K562 (cell line): ENCODE results near the gene GPER1. TPM values are rescaled to one million over a fixed set of nuclear protein-coding genes. Genes with fewer than 3 reads are reported as not detected.

ENCODE experiments used
- ATAC-seq: fragments of 200-7000 bp; cut with Tn5 transposase; 3 replicates; pipeline ENCODE4 v1.9.1; 2020; ENCODE audit warnings: moderate library complexity
- BruUV-seq: library from RNA; stranded (reverse); fragments of 400-500 nt; replicated peaks from 2 replicates; lab custom pipeline; 2021; lab: Mats Ljungman, UMichigan
- CTCF ChIA-PET: fragments of 300-600 bp; formaldehyde crosslinking; extraction: SDS; loops from one replicate; lab custom pipeline; 2021; ENCODE audit warnings: low intra/inter-chr PET ratio; lab: Yijun Ruan, JAX
- POLR2A ChIA-PET: fragments of 300-600, 350-650 bp; sonication (Branson Sonifier 250); formaldehyde crosslinking; extraction: SDS; loops from one replicate; lab custom pipeline; 2021; ENCODE audit warnings: antibody characterized with exemption, inconsistent platforms; lab: Yijun Ruan, JAX
- DNase-seq, 4 experiments: peaks; one replicate each; pipeline versions ENCODE4 v3.0.0 to v3.0.0-alpha.2; 2011 to 2018; ENCODE audit warnings: low spot score in 3 of 4, mixed read lengths in 3 of 4; ENCODE audit errors: extremely low read depth in 1 of 4
- FAIRE-seq: peaks from 2 replicates; lab custom pipeline; 2011; peaks lifted over from hg19 to GRCh38; lab: Jason Lieb, UNC
- H2AFZ ChIP-seq: 2 replicates; pipeline ENCODE4 v1.6.0; 2011; ENCODE audit warnings: low read depth, low read length, control low read depth, inconsistent platforms
- H3K27ac ChIP-seq: fragments of 200-600 bp; 3 replicates; pipeline ENCODE4 v1.8.0; 2011; ENCODE audit warnings: low read depth, mild to moderate bottlenecking, control low read depth, inconsistent platforms, low read length, moderate library complexity, mixed read lengths; ENCODE audit errors: extremely low read depth
- H3K27me3 ChIP-seq, 2 experiments: fragments of 300-600 bp in 1 of 2; 2 replicates in 1 of 2; 3 replicates in 1 of 2; pipeline versions ENCODE4 v1.6.0 to v1.8.0; 2011; ENCODE audit warnings: inconsistent platforms in 2 of 2, low read length in 2 of 2, mild to moderate bottlenecking in 1 of 2, mixed read lengths in 1 of 2, moderate library complexity in 1 of 2; ENCODE audit not compliant: control insufficient read depth in 2 of 2, insufficient read depth in 2 of 2
- H3K36me3 ChIP-seq: fragments of 300-600 bp; 3 replicates; pipeline ENCODE4 v1.8.0; 2011; ENCODE audit warnings: mild to moderate bottlenecking, low read length, inconsistent platforms; ENCODE audit not compliant: control insufficient read depth, insufficient read depth
- H3K4me1 ChIP-seq, 2 experiments: fragments of 200-600 bp in 1 of 2; replicated peaks in 1 of 2; 2 replicates in 1 of 2; 3 replicates in 1 of 2; pipeline versions ENCODE4 v1.5.1 to v1.8.0; 2011; ENCODE audit warnings: inconsistent platforms in 2 of 2, low read length in 2 of 2, mild to moderate bottlenecking in 1 of 2, mixed read lengths in 1 of 2, moderate library complexity in 1 of 2; ENCODE audit not compliant: control insufficient read depth in 2 of 2, insufficient read depth in 2 of 2
- H3K4me2 ChIP-seq: 2 replicates; pipeline ENCODE4 v1.6.1; 2011; ENCODE audit warnings: low read length, control low read depth, inconsistent platforms, mixed read lengths; ENCODE audit not compliant: insufficient read depth
- H3K4me3 ChIP-seq: fragments of 200-600 bp; sonication (generic), shearing (Covaris generic); 2 replicates; pipeline ENCODE4 v1.5.1; 2016; ENCODE audit warnings: control low read depth, inconsistent platforms
- H3K79me2 ChIP-seq: fragments of 200-600 bp; 3 replicates; pipeline ENCODE4 v1.8.0; 2011; ENCODE audit warnings: low read length, inconsistent platforms; ENCODE audit not compliant: control insufficient read depth, insufficient read depth
- H3K9ac ChIP-seq, 2 experiments: 2 replicates each; pipeline versions ENCODE4 v1.6.0 to v1.6.1; 2011; ENCODE audit warnings: low read depth in 2 of 2, low read length in 2 of 2, control low read depth in 1 of 2, inconsistent platforms in 1 of 2, mild to moderate bottlenecking in 1 of 2, mixed read lengths in 1 of 2; ENCODE audit not compliant: insufficient read depth in 1 of 2
- H3K9me1 ChIP-seq: one replicate; pipeline ENCODE4 v1.6.0; 2011; ENCODE audit warnings: inconsistent platforms, mild to moderate bottlenecking, low read length, moderate library complexity; ENCODE audit not compliant: control insufficient read depth, insufficient read depth
- H3K9me3 ChIP-seq: replicated peaks from 2 replicates; pipeline ENCODE4 v1.5.1; 2011; ENCODE audit warnings: low read depth, low read length, inconsistent platforms; ENCODE audit not compliant: control insufficient read depth, insufficient read depth
- H4K20me1 ChIP-seq: replicated peaks from 2 replicates; pipeline ENCODE4 v1.6.1; 2011; ENCODE audit warnings: low read length, inconsistent platforms, mixed read lengths; ENCODE audit not compliant: control insufficient read depth, insufficient read depth
- E2F4 ChIP-seq: sonication (generic); formaldehyde crosslinking; IDR thresholded peaks from 2 replicates; pipeline ENCODE4 v1.8.0; 2022; ENCODE audit warnings: mild to moderate bottlenecking, low read depth, missing genetic modification reagents
- RBM15 ChIP-seq: fragments of 200-400 bp; formaldehyde crosslinking; IDR thresholded peaks from 2 replicates; pipeline ENCODE4 v1.6.1; 2018; ENCODE audit warnings: mild to moderate bottlenecking, low read length, moderate library complexity; ENCODE audit not compliant: insufficient read depth
- TFE3 ChIP-seq: fragments of 450-650 bp; formaldehyde crosslinking; IDR thresholded peaks from 2 replicates; pipeline ENCODE4 v1.4.0; 2020; ENCODE audit warnings: mild to moderate bottlenecking, mixed read lengths
- ZBTB8A ChIP-seq: fragments of 450-650 bp; IDR thresholded peaks from 2 replicates; pipeline ENCODE4 v1.6.1; 2018; ENCODE audit warnings: mild to moderate bottlenecking, moderate library complexity; ENCODE audit not compliant: partially characterized antibody
- ZFP30 ChIP-seq: fragments of 250-450 bp; sonication (Bioruptor Pico); IDR thresholded peaks from 2 replicates; pipeline ENCODE4 v1.8.0; 2022; ENCODE audit warnings: moderate library complexity, mild to moderate bottlenecking, inconsistent platforms, borderline replicate concordance
- ZNF407 ChIP-seq: fragments of 450-650 bp; IDR thresholded peaks from 2 replicates; pipeline ENCODE4 v1.6.1; 2016; ENCODE audit warnings: low read depth
- WGBS: fragments of 100-300 bp; shearing (Covaris generic); methylation state at CpG from one replicate; pipeline ENCODE4 v1.1.6; 2016; ENCODE audit warnings: low coverage, mixed read lengths; ENCODE audit not compliant: insufficient coverage; ENCODE audit errors: missing lambda C conversion rate; 5-methylcytosine and 5-hydroxymethylcytosine counted together
- in situ Hi-C: fragments of 300-500 bp; cut with MboI; formaldehyde crosslinking; loops from 4 replicates; pipeline ENCODE4 v1.15.0; 2018; ENCODE audit warnings: inconsistent platforms, mixed read lengths
- intact Hi-C: fragments of 100-400 bp; cut with micrococcal nuclease; formaldehyde crosslinking; loops from 2 replicates; pipeline ENCODE4 v1.14.2; 2022
- polyA plus RNA-seq, 8 experiments: library from polyadenylated mRNA; depleted of rRNA in 4 of 8; stranded (reverse) in 5 of 8; unstranded in 3 of 8; fragments of >200 nt; fragmentation: Nextera tagmentation in 2 of 8; fragmentation: Illumina TruSeq in 1 of 8; extraction: Ambion mirVana in 2 of 8; extraction: Trizol in 1 of 8; gene quantifications; 2 replicates each; pipeline versions ENCODE4 v1.2.1 to v1.2.3, GENCODE V29; 2011 to 2014; ENCODE audit warnings: inconsistent platforms in 1 of 8, missing spikeins in 1 of 8
- total RNA-seq, 7 experiments: library from RNA; depleted of rRNA in 6 of 7; stranded (reverse); fragments of >200 nt in 6 of 7; fragmentation: Illumina TruSeq in 2 of 7; extraction: Trizol in 2 of 7; gene quantifications; 2 replicates each; pipeline versions ENCODE4 v1.2.1 to v1.2.3, GENCODE V29; 2011 to 2021; ENCODE audit warnings: low replicate concordance in 1 of 7

Gene GPER1
- total and polyA plus RNA-seq, 9 of the 15 experiments (the other 6 are each of a cell fraction or from before 2014, with no cell fraction given): 0.04 to 0.09 (median 0.08) TPM; not detected in 6

- TF ChIP-seq ZFP30 (CRISPR knock-in tag) (no peak), RBM15 (no peak), E2F4 (CRISPR knock-in tag) (no peak), ZNF407 (no peak), ZBTB8A (no peak), TFE3 (CRISPR knock-in tag) (no peak)
- H3K9me3 ChIP-seq: no peaks in the 10 kb centered on the region
- WGBS: 80% methylated on average over 13 of the region's 13 CpGs
- in situ Hi-C loops (no loop called here), intact Hi-C loops (no loop called here)
- no peaks in the 10 kb centered on the region for H3K9me1 ChIP-seq
- peaks cover 0 to 41% of the 10 kb centered on the region in 2 experiments; a peak in 2 of 5 replicates for H3K4me1 ChIP-seq
- H3K79me2 ChIP-seq: peaks cover 3% of the 10 kb centered on the region; the same call in 1 of the 3 replicates
- H3K4me3 ChIP-seq: no peak overlapping the region
- CTCF ChIA-PET: no interaction called here
- no peaks in the 10 kb centered on the region; the same call in 2 of the 3 replicates for H3K36me3 ChIP-seq
- ATAC-seq (no peak), FAIRE-seq (no peak), DNase-seq (no peak)
- H2AFZ ChIP-seq: no peak overlapping the region
- H4K20me1 ChIP-seq: no peaks in the 10 kb centered on the region; the same call in 1 of the 2 replicates
- BruUV-seq: no TSS peak
- POLR2A ChIA-PET: interaction anchor here (0.8 to 1.2 kb wide), 4 partner anchors 8 to 116 kb away, joined by 3 read pairs; no protein-coding TSS in a partner anchor
- no peaks in the 10 kb centered on the region for H3K27me3 ChIP-seq
- no peak overlapping the region for H3K27ac ChIP-seq
- no peak overlapping the region for H3K4me2 ChIP-seq
- H3K9ac ChIP-seq: no peak overlapping the region
These were observed 16.7 kb downstream of the GPER1 start for GRCh38 chr7:1104516-1105179.
